Endothelial cell of umbilical vein (primary cell): ENCODE data around the gene RNF126. TPM values are rescaled to one million over a fixed set of nuclear protein-coding genes. Genes with fewer than 3 reads are reported as not detected.

Experiments used
- BruUV-seq: library from RNA; stranded (reverse); fragments of 400-500 nt; replicated peaks from 2 replicates; lab custom pipeline; 2021; lab: Mats Ljungman, UMichigan
- CTCF ChIA-PET: fragments of 300-600, 350-600 bp; sonication (Branson Sonifier 250); formaldehyde crosslinking; loops from one replicate; lab custom pipeline; 2021; ENCODE audit warnings: antibody characterized with exemption, inconsistent platforms; lab: Charles Lee
- POLR2A ChIA-PET: fragments of 300-600, 350-600 bp; sonication (Branson Sonifier 250); formaldehyde crosslinking; loops from one replicate; lab custom pipeline; 2021; ENCODE audit warnings: antibody characterized with exemption, inconsistent platforms; lab: Charles Lee
- DNase-seq: peaks from one replicate; pipeline ENCODE4 v3.0.0-alpha.2; 2011; ENCODE audit warnings: low read depth, low spot score
- FAIRE-seq: peaks from 2 replicates; lab custom pipeline; 2011; peaks lifted over from hg19 to GRCh38; lab: Jason Lieb, UNC
- H2AFZ ChIP-seq: 2 replicates; pipeline ENCODE4 v1.6.0; 2012; ENCODE audit warnings: low read depth, low read length, control low read depth, inconsistent platforms
- H3K27ac ChIP-seq: 2 replicates; pipeline ENCODE4 v1.5.1; 2011; ENCODE audit warnings: low read depth, mild to moderate bottlenecking, control low read depth, low read length, moderate library complexity; ENCODE audit not compliant: insufficient read depth
- H3K27me3 ChIP-seq, 2 experiments: 2 replicates each; pipeline versions ENCODE4 v1.6.0 to v1.6.1; 2011; ENCODE audit warnings: low read length in 2 of 2, mixed read lengths in 1 of 2; ENCODE audit not compliant: control insufficient read depth in 2 of 2, insufficient read depth in 2 of 2
- H3K36me3 ChIP-seq, 2 experiments: 2 replicates in 1 of 2; 3 replicates in 1 of 2; pipeline ENCODE4 v1.5.1; 2011; ENCODE audit warnings: low read length in 2 of 2, mild to moderate bottlenecking in 1 of 2, moderate library complexity in 1 of 2; ENCODE audit not compliant: control insufficient read depth in 2 of 2, insufficient read depth in 2 of 2; ENCODE audit errors: extremely low read depth in 1 of 2
- H3K4me1 ChIP-seq: 3 replicates; pipeline ENCODE4 v1.5.1; 2011; ENCODE audit warnings: mild to moderate bottlenecking, low read length; ENCODE audit not compliant: control insufficient read depth, insufficient read depth; ENCODE audit errors: extremely low read depth
- H3K4me2 ChIP-seq: 2 replicates; pipeline ENCODE4 v1.6.1; 2011; ENCODE audit warnings: low read length, control low read depth, mixed read lengths; ENCODE audit not compliant: insufficient read depth
- H3K4me3 ChIP-seq, 3 experiments: fragments of 200-600 bp in 1 of 3; sonication (generic), shearing (Covaris generic) in 1 of 3; replicated peaks in 1 of 3; 2 replicates each; pipeline ENCODE4 v1.5.1; 2011 to 2016; ENCODE audit warnings: control low read depth in 3 of 3, low read length in 3 of 3, mild to moderate bottlenecking in 2 of 3, inconsistent platforms in 1 of 3, low read depth in 1 of 3, moderate library complexity in 1 of 3; ENCODE audit not compliant: insufficient read depth in 1 of 3
- H3K79me2 ChIP-seq: 2 replicates; pipeline ENCODE4 v1.6.0; 2012; ENCODE audit warnings: low read length, inconsistent platforms; ENCODE audit not compliant: control insufficient read depth, insufficient read depth
- H3K9ac ChIP-seq: replicated peaks from 2 replicates; pipeline ENCODE3; 2011; ENCODE audit warnings: low read length, control low read depth; ENCODE audit not compliant: insufficient read depth; ENCODE audit errors: extremely low read depth
- H3K9me1 ChIP-seq: replicated peaks from 3 replicates; pipeline ENCODE4 v1.6.0; 2011; ENCODE audit warnings: mild to moderate bottlenecking, low read length; ENCODE audit not compliant: control insufficient read depth, insufficient read depth; ENCODE audit errors: extremely low read depth
- H3K9me3 ChIP-seq: replicated peaks from 2 replicates; pipeline ENCODE4 v1.5.1; 2012; ENCODE audit warnings: low read length, inconsistent platforms; ENCODE audit not compliant: control insufficient read depth, insufficient read depth
- H4K20me1 ChIP-seq: replicated peaks from 2 replicates; pipeline ENCODE3; 2011; ENCODE audit warnings: mild to moderate bottlenecking, low read length; ENCODE audit not compliant: control insufficient read depth, insufficient read depth; ENCODE audit errors: extremely low read depth
- CTCF ChIP-seq, 2 donors: IDR thresholded peaks; 1 replicate in 1 of 2; 2 replicates in 1 of 2; pipeline ENCODE4 v1.5.1; 2011; ENCODE audit warnings: low read length in 2 of 2, mild to moderate bottlenecking in 2 of 2, moderate library complexity in 2 of 2, control low read depth in 1 of 2, inconsistent platforms in 1 of 2, low read depth in 1 of 2; ENCODE audit not compliant: insufficient read depth in 1 of 2; ENCODE audit errors: extremely low read depth in 1 of 2
- EZH2 ChIP-seq: IDR thresholded peaks from 2 replicates; pipeline ENCODE4 v1.6.1; 2012; ENCODE audit warnings: borderline replicate concordance, low read depth, mild to moderate bottlenecking, moderate library complexity, low read length, inconsistent platforms; ENCODE audit not compliant: severe bottlenecking
- FOS ChIP-seq: IDR thresholded peaks from 2 replicates; pipeline ENCODE4 v1.6.1; 2011; ENCODE audit warnings: mild to moderate bottlenecking, low read length, moderate library complexity, borderline replicate concordance; ENCODE audit not compliant: insufficient read depth
- GATA2 ChIP-seq: IDR thresholded peaks from 2 replicates; pipeline ENCODE4 v1.7.0; 2011; ENCODE audit warnings: low read depth, mild to moderate bottlenecking, moderate library complexity, mixed read lengths, low read length; ENCODE audit not compliant: insufficient read length, insufficient read depth
- JUN ChIP-seq: IDR thresholded peaks from 2 replicates; pipeline ENCODE4 v1.6.1; 2011; ENCODE audit warnings: borderline replicate concordance, low read depth; ENCODE audit not compliant: insufficient read length, insufficient read depth
- MAX ChIP-seq: IDR thresholded peaks from 2 replicates; pipeline ENCODE4 v1.6.1; 2011; ENCODE audit not compliant: insufficient read depth, insufficient read length
- MYC ChIP-seq: IDR thresholded peaks from one replicate; pipeline ENCODE4 v1.6.1; 2011; ENCODE audit warnings: mild to moderate bottlenecking, low read depth, low read length
- POLR2A ChIP-seq: IDR thresholded peaks from 2 replicates; pipeline ENCODE4 v1.6.1; 2012; ENCODE audit warnings: low read depth, mild to moderate bottlenecking, control low read depth, low read length
- POLR2AphosphoS5 ChIP-seq: IDR thresholded peaks from 2 replicates; pipeline ENCODE4 v1.6.1; 2012; ENCODE audit warnings: low read depth, mild to moderate bottlenecking, control low read depth, low read length, moderate library complexity; ENCODE audit not compliant: insufficient read depth
- dilution Hi-C: fragments of 300-500 bp; cut with MboI; formaldehyde crosslinking; loops from one replicate; pipeline ENCODE4 v1.15.0; 2019; ENCODE audit warnings: low sequenced_read_pairs; ENCODE audit not compliant: extremely low pct_ligation_motif_present
- intact Hi-C: fragments of 100-400 bp; cut with micrococcal nuclease; formaldehyde crosslinking; loops from one replicate; pipeline ENCODE4 v1.10.0; 2022
- polyA plus RNA-seq, 4 experiments: library from polyadenylated mRNA; depleted of rRNA in 3 of 4; stranded (reverse) in 3 of 4; unstranded in 1 of 4; fragments of >200 nt; gene quantifications; 2 replicates each; pipeline versions ENCODE4 v1.2.1 to v1.2.3, GENCODE V29; 2011 to 2012; ENCODE audit warnings: missing spikeins in 1 of 4
- total RNA-seq: library from RNA; stranded (reverse); gene quantifications from 2 replicates; pipeline ENCODE4 v1.2.3, GENCODE V29; 2021

The RNF126 gene
- total and polyA plus RNA-seq, 2 donors (not counting 3 experiments of a cell fraction or from before 2014, with no cell fraction given), result 19.2 to 61.3 TPM

GRCh38 chr19:623175-623916, 39.7 kb downstream of the RNF126 start:
- dilution Hi-C loops (no loop called here), intact Hi-C loops (no loop called here)
- DNase-seq (no peak), FAIRE-seq (no peak)
- Histone ChIP-seq H3K9me1 (no peaks in the 10 kb centered on the region), H3K27me3 (no peaks in the 10 kb centered on the region), H4K20me1 (no peaks in the 10 kb centered on the region), H3K79me2 (no peaks in the 10 kb centered on the region), H3K4me3 (no peak overlapping the region), H3K36me3 (peaks cover 3 to 31% of the 10 kb centered on the region in 2 experiments), H3K4me2 (no peak overlapping the region), H2AFZ (no peak overlapping the region), H3K9ac (no peak overlapping the region), H3K4me1 (no peaks in the 10 kb centered on the region), H3K27ac (no peak overlapping the region), H3K9me3 (no peaks in the 10 kb centered on the region)
- ChIA-PET POLR2A (no interaction called here), CTCF (no interaction called here)
- no peak for TF ChIP-seq CTCF (IDR thresholded peaks at IDR 0.05; ENCODE audit: extremely low read depth in 1 of 2, insufficient read depth in 1 of 2, low read depth in 1 of 2, low read length in 2 of 2)
- no peak for TF ChIP-seq MYC
- no peak for TF ChIP-seq JUN
- no peak for TF ChIP-seq POLR2A
- BruUV-seq, result no TSS peak

GRCh38 chr19:622666-623065, 40.3 kb downstream of the RNF126 start:
- H2AFZ ChIP-seq, result no peak overlapping the region
- POLR2A ChIA-PET, result no interaction called here
- no peak overlapping the region for H3K4me3 ChIP-seq
- H3K9me1 ChIP-seq, result no peaks in the 10 kb centered on the region
- no peaks in the 10 kb centered on the region for H4K20me1 ChIP-seq
- TF ChIP-seq FOS (no peak), JUN (no peak), MYC (no peak), POLR2AphosphoS5 (no peak), EZH2 (no peak), POLR2A (no peak), MAX (no peak), CTCF (IDR thresholded peaks at IDR 0.05; ENCODE audit: extremely low read depth in 1 of 2, insufficient read depth in 1 of 2, low read depth in 1 of 2, low read length in 2 of 2) (no peak), GATA2 (no peak)
- dilution Hi-C loops (no loop called here), intact Hi-C loops (no loop called here)
- FAIRE-seq (no peak), DNase-seq (no peak)
- H3K4me2 ChIP-seq, result no peak overlapping the region
- H3K9ac ChIP-seq, result no peak overlapping the region
- H3K79me2 ChIP-seq, result no peaks in the 10 kb centered on the region
- peaks cover 3 to 30% of the 10 kb centered on the region in 2 experiments for H3K36me3 ChIP-seq
- no peak overlapping the region for H3K27ac ChIP-seq
- H3K4me1 ChIP-seq, result no peaks in the 10 kb centered on the region
- H3K9me3 ChIP-seq, result no peaks in the 10 kb centered on the region
- H3K27me3 ChIP-seq, result no peaks in the 10 kb centered on the region
- CTCF ChIA-PET, result no interaction called here
- no TSS peak for BruUV-seq
